ENCODE data around the gene DLEC1.
"Not testable (repeated sequence)": the region's sequence is repeated elsewhere in the genome, so short reads cannot be mapped to it uniquely, and the experiment has no call there.

DLEC1 gene

GRCh38 chr3:38084334-38085310 lies 45.6 kb downstream of the DLEC1 start:
- peak; percentile 2 for DNase-seq (ENCODE audit: low read depth in 2 of 2)

GRCh38 chr3:38085311-38085942 lies 46.4 kb downstream of the DLEC1 start:
- DNase-seq (ENCODE audit: low read depth in 2 of 2) = no peak

- DNase-seq (ENCODE audit: low read depth in 2 of 2) = no peak
These were observed 46.9 kb downstream of the DLEC1 start for GRCh38 chr3:38085943-38086324.

GRCh38 chr3:38086496-38086895 lies 47.5 kb downstream of the DLEC1 start:
- DNase-seq (ENCODE audit: low read depth in 2 of 2) = no peak

GRCh38 chr3:38087278-38087677 lies 48.3 kb downstream of the DLEC1 start:
- DNase-seq (ENCODE audit: low read depth in 2 of 2) = not testable (repeated sequence)

- no peak for DNase-seq (ENCODE audit: low read depth in 2 of 2)
These were observed 49.4 kb downstream of the DLEC1 start for GRCh38 chr3:38088126-38089078.

DNA sequence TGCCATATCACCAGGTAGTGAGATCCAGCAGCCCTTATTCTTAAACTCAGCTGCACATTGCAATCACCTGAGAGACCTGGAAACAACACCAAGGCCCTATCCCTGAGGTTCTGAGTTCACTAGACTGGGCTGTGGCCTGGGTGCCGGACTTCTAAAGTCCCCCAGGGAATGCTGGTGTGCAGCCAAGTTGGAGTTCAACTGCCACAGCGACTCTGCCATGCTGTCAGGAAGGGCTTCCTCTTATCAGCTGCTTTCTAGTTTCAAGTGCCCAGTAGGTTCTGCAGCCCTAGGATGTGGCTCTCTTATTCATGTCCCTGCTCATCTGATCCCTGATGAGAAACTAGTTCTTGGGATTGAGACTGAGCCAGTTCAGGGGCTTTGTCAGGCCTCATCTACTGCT lies 50.2 kb downstream of the DLEC1 start:
- no peak for DNase-seq (ENCODE audit: low read depth in 2 of 2)

DNA sequence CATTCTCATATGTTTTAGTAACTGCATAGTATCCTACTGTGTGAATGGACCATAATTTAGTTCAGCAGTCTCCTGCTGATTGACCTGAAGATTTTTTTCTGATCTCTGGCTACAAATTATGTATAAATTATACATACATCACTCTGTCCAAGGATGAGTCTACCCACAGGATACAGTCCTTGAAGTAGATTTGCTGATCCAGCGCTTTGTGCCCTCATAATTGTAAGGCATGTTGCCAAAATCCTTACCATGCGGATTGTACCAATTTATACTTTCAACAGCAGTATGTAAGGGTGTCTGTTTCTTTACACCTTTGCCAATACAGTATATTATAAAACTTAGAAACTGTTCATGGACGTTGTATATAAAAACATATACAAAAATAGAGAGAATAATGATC lies 51.4 kb downstream of the DLEC1 start:
- DNase-seq (ENCODE audit: low read depth in 2 of 2) = no peak

- no peak for DNase-seq (ENCODE audit: low read depth in 2 of 2)
These were observed 56.0 kb downstream of the DLEC1 start for GRCh38 chr3:38094999-38095398.

GRCh38 chr3:38095669-38096483 lies 56.9 kb downstream of the DLEC1 start:
- no peak for DNase-seq (ENCODE audit: low read depth in 2 of 2)

DNA sequence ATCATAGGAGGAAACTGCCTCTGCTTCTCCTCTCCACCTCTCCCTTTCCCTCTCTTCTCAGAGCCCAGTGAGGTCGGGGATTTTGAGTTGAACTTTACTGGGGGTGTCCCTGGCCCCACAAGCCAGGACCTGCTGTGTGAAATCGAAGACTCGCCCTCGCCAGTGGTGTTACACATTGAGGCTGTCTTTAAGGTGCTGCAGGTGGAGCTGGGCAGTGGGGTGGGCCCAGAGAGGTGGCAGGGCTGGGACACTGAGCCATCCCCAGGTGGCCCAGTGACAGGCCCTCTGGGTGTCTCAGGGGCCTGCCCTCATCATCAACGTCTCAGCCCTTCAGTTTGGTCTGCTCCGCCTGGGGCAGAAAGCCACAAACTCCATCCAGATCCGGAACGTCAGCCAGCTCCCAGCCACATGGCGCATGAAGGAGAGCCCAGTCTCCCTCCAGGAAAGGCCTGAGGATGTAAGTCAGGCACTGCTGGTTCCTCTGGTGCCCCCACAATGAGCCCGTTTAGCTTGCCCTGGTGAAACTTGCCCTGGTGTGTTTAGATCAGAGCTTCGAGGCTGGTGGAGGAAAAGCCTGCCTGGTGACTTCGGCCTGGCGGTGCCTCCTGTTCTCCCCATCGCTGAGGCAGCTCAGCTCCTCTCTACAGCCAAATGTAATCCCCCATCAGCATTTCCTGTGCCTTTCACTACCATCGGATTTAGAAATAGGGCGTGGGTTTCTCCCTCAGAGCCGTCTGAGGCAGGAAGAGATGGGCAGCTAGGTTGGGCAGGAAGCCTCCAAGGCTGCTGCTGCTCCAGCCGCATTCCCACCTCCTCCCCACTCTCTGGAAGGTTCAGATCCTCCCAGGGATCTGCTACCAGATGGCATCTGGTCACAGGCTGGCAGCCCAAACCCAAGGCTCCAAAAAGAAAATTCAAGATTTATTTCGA lies 58.7 kb downstream of the DLEC1 start:
- DNase-seq (ENCODE audit: low read depth in 2 of 2) = no peak

DNA sequence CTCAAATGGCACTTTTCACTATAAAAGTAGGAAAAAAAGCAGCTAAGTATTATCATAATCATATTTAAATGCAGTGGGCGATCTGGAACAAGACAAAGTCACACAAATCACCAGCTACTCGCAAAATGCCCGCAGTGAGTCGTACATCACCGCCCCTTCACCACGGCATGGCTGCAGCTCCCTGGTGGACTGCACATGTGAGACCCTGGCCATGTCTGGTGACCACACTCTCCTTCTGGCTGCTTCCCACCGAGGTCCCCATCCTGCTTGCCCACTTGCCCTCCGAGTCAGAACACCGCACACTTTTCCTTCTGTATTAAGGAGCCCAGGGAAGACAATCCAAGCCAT lies 59.3 kb downstream of the DLEC1 start:
- DNase-seq (ENCODE audit: low read depth in 2 of 2) = no peak

DNA sequence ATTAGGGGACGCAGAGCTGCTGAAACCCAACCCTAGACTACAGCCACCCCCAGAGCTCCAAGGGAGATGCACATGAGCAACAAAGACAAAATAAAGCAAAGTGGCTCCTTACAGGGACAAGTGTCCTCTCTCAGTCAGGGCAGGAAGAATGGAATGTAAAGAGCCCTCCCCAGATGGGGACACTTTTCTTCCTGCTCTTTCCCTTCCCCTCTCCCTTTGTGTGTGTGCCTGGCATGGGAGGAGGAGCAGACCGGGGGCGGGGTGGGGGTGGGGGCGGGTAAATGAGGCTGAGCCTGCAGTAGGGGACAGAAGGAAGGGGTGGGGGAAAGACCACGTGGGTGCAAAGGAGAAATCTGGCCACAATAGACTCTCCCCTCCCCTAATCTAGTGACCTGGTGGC lies 60.5 kb downstream of the DLEC1 start:
- no peak for DNase-seq (ENCODE audit: low read depth in 2 of 2)

GRCh38 chr3:38100498-38100897 lies 61.5 kb downstream of the DLEC1 start:
- no peak for DNase-seq (ENCODE audit: low read depth in 2 of 2)

GRCh38 chr3:38101811-38102443 lies 62.9 kb downstream of the DLEC1 start:
- DNase-seq (ENCODE audit: low read depth in 2 of 2) = no peak

DNA sequence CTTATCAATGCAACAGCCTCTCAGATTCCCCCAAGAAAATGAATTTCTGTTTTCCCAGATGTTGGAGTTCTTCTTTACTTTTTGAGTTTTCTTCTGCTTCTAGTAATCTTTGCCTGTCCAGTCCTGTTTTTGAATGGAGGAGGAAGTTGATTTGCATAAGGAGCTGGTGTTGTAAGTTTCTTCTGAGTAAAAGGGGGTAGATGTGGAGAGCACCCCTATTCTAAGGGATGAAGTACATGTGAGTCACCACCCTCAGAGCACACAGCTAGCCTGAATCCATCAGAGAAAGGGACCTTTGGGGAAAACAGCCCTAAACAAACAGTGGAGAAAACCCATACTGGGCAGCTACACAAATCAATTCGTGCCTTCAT lies 63.4 kb downstream of the DLEC1 start:
- no peak for DNase-seq (ENCODE audit: low read depth in 2 of 2)

DNA sequence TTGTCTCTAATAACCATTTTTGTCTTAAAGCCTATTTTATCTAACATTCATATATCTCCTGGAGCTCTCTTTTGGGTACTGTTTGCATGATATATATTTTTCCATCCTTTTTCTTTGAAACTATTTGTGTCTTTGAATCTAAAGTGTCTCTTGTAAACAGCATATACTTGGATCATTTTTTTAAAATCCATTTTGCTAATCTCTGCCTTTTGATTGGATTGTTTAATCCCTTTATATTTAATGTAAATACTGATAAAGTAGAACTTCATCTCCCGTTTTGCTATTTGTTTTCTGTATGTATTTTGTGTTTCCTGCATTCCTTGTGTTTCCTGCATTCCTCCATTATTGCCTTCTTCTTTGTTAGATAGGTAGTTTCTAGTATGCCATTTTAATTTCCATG lies 66.5 kb downstream of the DLEC1 start:
- DNase-seq (ENCODE audit: low read depth in 2 of 2) = no peak

DNA sequence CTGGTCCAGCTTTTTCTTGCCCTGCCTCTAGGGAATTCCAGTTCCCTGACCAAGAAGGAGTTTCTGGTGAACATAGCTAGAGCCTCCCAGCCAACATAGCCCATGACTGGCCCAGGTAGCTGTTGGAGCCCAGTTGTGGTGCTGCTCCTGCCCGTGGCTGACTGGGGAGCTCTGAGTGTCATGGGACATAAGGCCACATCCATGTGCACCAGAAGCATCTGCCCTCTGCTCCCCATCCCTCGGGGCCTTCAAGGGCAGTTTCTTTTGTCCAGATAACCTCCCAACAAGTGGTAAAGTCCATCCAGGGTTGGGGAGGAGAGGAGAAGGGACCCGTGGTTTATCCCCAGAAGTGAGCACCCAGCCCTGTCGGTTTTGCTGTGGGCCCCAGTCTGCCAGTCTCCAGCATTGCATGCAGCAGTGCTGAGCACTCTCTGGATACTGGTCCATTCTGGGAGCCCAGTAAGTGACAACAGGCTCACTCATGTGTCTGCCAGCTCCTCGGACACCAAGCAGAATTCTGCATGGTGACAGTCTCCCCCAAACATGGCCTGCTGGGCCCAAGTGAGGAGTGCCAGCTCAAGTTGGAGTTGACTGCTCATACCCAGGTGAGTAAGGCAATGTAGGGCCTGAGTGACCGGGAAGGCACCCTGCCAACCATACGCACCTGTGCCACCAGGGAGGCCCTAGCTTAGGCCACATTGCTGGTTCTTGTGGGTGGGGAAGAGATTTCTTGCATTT lies 69.1 kb downstream of the DLEC1 start:
- DNase-seq (ENCODE audit: low read depth in 2 of 2) = no peak
